Measurements from ENCODE around the gene OR56A1. TPM values are rescaled to one million over a fixed set of nuclear protein-coding genes. Genes with fewer than 3 reads are reported as not detected.

The OR56A1 gene, protein sequence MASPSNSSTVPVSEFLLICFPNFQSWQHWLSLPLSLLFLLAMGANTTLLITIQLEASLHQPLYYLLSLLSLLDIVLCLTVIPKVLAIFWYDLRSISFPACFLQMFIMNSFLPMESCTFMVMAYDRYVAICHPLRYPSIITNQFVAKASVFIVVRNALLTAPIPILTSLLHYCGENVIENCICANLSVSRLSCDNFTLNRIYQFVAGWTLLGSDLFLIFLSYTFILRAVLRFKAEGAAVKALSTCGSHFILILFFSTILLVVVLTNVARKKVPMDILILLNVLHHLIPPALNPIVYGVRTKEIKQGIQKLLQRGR
- not detected in 2 replicates for total RNA-seq

DNA sequence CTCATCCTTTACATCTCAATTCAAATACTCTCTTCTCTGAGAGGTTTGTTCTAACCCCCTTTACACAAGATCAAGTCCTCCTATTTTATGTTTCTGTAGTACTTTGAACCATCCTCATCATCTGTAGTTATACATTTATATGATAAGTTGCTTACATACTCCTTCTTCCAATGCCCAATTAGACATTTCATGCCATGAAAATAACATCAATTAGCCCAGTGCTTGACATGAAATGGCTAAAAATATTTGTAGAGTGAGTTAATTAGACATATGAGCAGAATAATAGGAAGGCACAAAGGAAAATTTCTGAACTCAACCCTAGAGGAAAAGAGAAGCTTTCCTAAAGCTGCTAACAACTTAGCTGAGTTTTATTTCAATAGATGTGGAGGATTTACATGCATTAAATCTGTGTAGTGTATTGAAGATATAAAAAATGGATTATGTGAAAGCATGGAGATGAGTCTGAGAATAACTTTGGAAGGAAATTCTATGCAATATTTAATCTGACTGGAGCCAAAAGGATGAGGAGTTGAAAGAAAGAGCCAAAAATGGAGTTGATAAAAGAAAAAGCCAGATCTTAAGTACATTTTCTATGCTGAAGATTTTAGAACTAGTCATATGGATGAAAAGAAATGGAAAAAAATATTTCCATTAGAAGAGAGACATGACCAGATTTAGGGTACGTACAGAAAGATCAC lies at the start of gene OR56A1:
TSS of gene OR56A1 (minus strand) at position 51 of the 698 bp plus-strand sequence. CDS start 3,066 bp downstream, outside the sequence.

DNA sequence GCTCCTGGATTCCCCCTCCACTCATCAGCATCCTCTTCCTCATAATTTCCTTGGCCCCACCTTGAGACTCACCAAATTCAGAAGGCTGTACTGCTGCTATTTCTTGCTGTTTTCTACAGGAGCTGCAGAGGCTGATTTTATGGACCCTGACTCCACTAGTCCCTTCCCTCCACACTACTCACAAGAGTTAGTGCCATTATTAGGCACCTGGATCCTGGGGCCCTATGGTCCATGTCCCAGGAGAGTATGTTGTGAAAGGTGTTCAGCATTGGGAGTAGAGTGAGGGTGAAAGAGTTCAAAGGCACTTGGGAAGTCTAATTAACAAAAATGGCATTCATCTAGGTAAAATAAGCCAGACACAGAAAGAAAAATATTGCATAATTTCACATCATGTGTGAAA lies 23.7 kb downstream of the OR56A1 start, which contains the start of gene OR56A4:
TSS of gene OR56A4 (minus strand) at position 101 of the 400 bp plus-strand sequence. CDS start 3,954 bp downstream, outside the sequence.

DNA sequence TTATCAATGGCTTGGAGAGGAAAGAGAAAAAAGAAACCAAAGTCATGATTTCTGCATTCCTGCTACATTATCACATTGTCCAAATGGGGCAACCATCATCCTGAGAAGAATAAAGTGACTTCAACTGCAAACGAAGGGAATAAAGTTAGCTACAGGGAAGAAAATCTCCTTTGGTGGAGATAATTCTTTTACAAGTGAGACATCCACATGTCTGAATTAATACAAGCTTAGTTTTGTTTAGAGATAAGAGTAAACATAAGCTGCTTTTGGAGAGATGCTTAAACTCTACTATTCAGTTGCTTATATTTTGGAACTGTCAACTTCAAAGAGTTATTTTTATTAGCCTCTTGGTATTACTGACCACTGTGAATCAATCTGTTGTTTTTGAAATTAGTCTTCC lies 43.7 kb downstream of the OR56A1 start, which contains the start of gene OR52L1:
TSS of gene OR52L1 (minus strand) at position 101 of the 400 bp plus-strand sequence. CDS start at position 46, 55 bp downstream.

Small RNA genes lying within 50 kb of the gene (small RNA-seq; reads per million reads assigned to genes)
- not detected for gene RNA5SP329

Other genes with a start within 250 kb of the OR56A1 start
- not detected in 2 replicates for gene OR52N5, start 247.4 kb downstream of the OR56A1 start, total RNA-seq
- not detected in 2 replicates for gene OR52N1, start 239.5 kb downstream of the OR56A1 start, total RNA-seq
- gene OR52N2, start 221.8 kb downstream of the OR56A1 start, total RNA-seq: not detected in 2 replicates
- gene OR52E6, start 188.9 kb downstream of the OR56A1 start, total RNA-seq: not detected in 2 replicates
- gene OR52E8, start 173.1 kb downstream of the OR56A1 start, total RNA-seq: not detected in 2 replicates
- not detected in 2 replicates for gene OR52E4, start 150.1 kb downstream of the OR56A1 start, total RNA-seq
- gene OR52E5, start 137.6 kb downstream of the OR56A1 start, total RNA-seq: not detected in 2 replicates
- not detected in 2 replicates for gene OR56A3, start 88.5 kb downstream of the OR56A1 start, total RNA-seq
- gene OR56A5, start 62.3 kb downstream of the OR56A1 start, total RNA-seq: not detected in 2 replicates
- gene OR52L1, start 43.8 kb downstream of the OR56A1 start, total RNA-seq: not detected in 2 replicates
- gene OR56A4, start 23.8 kb downstream of the OR56A1 start, total RNA-seq: not detected in 2 replicates
- not detected in 2 replicates for gene OR56B4, start 76.9 kb upstream of the OR56A1 start, total RNA-seq
- not detected in 2 replicates for gene OR52B2, start 139.6 kb upstream of the OR56A1 start, total RNA-seq
- not detected in 2 replicates for gene OR52W1, start 168.5 kb upstream of the OR56A1 start, total RNA-seq
- not detected in 2 replicates for gene C11orf42, start 174.8 kb upstream of the OR56A1 start, total RNA-seq
- gene FHIP1B, start 203.9 kb upstream of the OR56A1 start, total RNA-seq: 11.8 TPM in 2 replicates
- 0.13 TPM in 1 of 2 replicates, not detected in the other for gene CNGA4, start 208.3 kb upstream of the OR56A1 start, total RNA-seq
- not detected in 2 replicates for gene CCKBR, start 229.1 kb upstream of the OR56A1 start, total RNA-seq